ENCODE results near the gene IL25. TPM values are rescaled to one million over a fixed set of nuclear protein-coding genes. Genes with fewer than 3 reads are reported as not detected.

IL25 gene
- total RNA-seq, 2 donors from 2014 or later: not detected

DNA sequence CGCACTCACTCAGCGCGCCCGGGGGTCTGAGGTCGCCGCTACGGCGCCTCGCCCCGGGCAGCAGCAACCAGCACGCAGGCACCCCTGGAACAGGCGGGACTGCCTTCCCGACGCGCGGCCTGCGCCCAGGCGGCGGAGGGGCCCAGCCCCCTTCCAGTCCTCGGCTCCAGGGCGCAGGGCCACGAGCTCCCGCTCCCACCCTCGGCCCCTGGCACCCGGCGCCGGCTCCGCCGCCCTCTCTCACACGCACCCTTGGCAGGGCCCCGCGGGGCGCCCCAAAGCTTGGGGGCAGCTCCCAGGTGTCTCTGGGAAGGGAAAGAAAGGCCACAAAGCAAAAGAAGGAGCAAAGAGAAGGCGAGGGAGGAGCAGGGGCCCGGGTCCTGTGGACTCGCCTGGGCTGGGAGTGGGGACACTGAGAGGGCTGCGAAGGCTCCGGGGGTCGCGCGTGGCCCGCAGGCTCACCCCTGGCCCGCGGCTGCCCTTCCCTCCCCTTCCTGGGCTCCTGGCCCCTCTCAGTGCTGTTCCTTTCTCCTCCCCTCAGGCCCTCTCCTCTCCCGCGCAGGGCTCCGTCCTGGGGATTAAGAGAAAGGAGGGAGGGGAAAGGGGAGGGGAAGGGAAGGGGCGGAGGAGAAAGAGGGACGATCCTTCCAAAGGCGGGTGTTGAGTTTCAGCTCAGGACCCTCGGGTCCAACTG is 6.7 kb upstream of the IL25 start:
- DNase-seq: no peak
- ATAC-seq: peak; percentile 77 to 83
- intact Hi-C loops (cut with DNase I): no loop called here

DNA sequence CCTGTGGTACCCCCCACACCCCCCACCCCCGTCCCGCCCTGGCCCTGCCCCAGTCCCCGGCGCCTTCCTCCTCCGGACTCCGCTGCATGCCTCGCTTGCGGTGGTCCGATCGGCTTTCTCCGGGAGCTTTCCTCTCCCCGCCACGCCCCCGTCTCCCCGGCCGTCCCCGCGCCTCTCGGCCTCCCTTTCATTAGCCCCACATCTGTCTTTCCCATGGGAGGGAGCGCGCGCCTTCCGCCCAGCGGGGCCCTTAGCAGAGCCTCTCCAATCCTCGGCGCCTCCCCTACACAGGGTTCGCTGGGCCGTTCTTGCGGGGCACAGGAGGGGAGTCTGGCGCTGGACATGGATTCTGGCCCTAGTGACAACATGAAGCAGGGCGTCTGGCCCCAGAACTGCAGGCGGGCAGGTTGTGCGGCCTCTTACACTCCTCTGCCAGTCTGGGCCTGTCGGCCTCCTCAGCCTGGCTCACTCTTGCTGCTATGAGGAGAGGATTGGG is 6.1 kb upstream of the IL25 start:
- ATAC-seq (peak; percentile 64 to 70), DNase-seq (peak; percentile 62)
- intact Hi-C loops (cut with DNase I): no loop called here

- intact Hi-C loops (cut with DNase I): no loop called here
- DNase-seq (no peak), ATAC-seq (no peak)
Measured at GRCh38 chr14:23370221-23370620, 2.4 kb upstream of the IL25 start.

GRCh38 chr14:23371865-23372264 is 744 bp upstream of the IL25 start:
- no peak for DNase-seq
- intact Hi-C loops (cut with DNase I): no loop called here
- ATAC-seq: no peak

GRCh38 chr14:23373041-23373440 is 432 bp downstream of the IL25 start:
- intact Hi-C loops (cut with DNase I): no loop called here
- DNase-seq (no peak), ATAC-seq (no peak)

DNA sequence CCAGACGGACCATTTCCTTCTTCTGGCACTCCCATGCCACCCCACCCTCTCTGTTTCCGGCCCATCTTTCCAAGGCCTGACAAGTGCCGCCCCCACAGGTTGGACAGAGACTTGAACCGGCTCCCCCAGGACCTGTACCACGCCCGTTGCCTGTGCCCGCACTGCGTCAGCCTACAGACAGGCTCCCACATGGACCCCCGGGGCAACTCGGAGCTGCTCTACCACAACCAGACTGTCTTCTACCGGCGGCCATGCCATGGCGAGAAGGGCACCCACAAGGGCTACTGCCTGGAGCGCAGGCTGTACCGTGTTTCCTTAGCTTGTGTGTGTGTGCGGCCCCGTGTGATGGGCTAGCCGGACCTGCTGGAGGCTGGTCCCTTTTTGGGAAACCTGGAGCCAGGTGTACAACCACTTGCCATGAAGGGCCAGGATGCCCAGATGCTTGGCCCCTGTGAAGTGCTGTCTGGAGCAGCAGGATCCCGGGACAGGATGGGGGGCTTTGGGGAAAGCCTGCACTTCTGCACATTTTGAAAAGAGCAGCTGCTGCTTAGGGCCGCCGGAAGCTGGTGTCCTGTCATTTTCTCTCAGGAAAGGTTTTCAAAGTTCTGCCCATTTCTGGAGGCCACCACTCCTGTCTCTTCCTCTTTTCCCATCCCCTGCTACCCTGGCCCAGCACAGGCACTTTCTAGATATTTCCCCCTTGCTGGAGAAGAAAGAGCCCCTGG is 3.1 kb downstream of the IL25 start:
- DNase-seq: no peak
- intact Hi-C loops (cut with DNase I): no loop called here
- no peak for ATAC-seq

GRCh38 chr14:23376482-23377197 is 4.0 kb downstream of the IL25 start, which contains the start of gene CMTM5:
Gene CMTM5, plus strand, starts transcription at chr14:23377046. Its CDS starts 206 bp downstream, at chr14:23377252.
- intact Hi-C loops (cut with DNase I): no loop called here

GRCh38 chr14:23377198-23377550 is 4.6 kb downstream of the IL25 start:
- DNase-seq: peak; percentile 37
- intact Hi-C loops (cut with DNase I): no loop called here
- ATAC-seq: no peak

More at GRCh38 chr14:23376482-23377197, 4.0 kb downstream of the IL25 start, which contains the start of gene CMTM5:
- DNase-seq (peak; percentile 51), ATAC-seq (peak; percentile 2 to 5)

DNA sequence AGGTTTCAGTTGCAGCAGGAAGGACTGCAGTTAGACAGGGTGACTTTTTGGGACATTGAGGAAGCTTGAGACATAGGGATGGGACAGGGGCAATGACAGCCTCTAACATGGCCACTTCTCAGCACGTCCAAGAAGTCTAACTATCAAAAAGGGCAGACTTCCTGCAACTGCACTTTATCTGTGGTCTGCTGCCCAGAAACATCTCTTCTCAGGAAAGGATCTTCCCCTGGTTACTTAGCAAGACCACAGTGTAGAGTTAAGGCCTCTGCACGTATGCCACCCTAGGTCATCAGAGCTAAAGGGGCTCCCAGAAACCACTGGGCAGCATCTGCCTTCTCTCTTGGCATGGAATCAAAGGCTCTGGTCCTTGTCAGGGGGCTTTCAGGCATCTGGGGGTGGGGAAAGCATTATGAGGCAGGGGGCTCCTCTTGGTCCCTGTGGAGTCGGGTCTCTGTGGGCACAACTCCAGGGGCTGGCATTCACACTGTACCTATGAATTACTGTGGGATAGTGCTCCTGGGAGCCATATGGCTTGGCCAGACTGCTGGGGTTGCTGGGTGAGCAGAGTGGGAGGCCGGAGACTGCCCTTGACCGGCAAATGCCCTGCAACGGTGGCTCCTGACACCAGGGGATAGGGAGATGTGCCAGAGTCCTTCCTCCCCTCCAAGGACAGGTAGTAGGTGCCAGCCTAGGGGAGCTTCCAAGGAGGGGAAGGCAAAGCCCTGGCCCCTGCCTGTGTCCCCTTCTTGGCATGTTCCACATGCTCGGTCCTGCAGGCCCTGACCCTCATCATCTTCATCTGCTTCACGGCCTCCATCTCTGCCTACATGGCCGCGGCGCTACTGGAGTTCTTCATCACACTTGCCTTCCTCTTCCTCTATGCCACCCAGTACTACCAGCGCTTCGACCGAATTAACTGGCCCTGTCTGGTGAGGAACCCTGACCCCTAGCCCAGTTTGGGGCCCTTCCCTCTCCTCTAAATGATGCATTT is 5.3 kb downstream of the IL25 start:
- ATAC-seq (peak; percentile 3 to 5), DNase-seq (peak; percentile 46)
- intact Hi-C loops (cut with DNase I): no loop called here

DNA sequence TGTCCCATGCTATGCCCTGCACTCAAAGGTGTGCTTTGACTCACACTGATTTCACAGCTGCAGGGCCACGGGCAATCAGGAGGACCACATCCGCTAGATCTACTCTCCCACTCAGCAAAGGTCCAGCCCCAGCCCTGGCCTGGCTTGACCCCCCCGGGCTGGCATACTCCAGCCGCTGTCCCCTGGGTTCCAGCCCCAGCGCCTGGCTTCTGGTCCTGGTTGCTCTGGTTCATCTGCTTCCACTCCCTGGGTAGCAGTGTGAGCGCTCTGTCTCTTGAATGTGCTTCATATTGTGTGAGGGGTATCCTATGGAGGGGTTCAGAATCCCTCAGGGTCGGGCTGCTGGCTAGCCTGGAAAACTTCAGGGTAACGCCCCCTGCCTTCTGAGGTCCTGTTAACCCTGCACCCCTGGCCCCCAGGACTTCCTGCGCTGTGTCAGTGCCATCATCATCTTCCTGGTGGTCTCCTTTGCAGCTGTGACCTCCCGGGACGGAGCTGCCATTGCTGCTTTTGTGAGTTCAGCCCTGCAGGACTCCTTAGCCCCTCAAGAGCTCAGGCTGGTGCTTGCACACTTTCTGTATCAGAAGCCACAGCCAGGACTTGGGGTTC is 6.1 kb downstream of the IL25 start:
- ATAC-seq (peak; percentile 10 to 12), DNase-seq (peak; percentile 58)
- intact Hi-C loops (cut with DNase I): no loop called here

DNA sequence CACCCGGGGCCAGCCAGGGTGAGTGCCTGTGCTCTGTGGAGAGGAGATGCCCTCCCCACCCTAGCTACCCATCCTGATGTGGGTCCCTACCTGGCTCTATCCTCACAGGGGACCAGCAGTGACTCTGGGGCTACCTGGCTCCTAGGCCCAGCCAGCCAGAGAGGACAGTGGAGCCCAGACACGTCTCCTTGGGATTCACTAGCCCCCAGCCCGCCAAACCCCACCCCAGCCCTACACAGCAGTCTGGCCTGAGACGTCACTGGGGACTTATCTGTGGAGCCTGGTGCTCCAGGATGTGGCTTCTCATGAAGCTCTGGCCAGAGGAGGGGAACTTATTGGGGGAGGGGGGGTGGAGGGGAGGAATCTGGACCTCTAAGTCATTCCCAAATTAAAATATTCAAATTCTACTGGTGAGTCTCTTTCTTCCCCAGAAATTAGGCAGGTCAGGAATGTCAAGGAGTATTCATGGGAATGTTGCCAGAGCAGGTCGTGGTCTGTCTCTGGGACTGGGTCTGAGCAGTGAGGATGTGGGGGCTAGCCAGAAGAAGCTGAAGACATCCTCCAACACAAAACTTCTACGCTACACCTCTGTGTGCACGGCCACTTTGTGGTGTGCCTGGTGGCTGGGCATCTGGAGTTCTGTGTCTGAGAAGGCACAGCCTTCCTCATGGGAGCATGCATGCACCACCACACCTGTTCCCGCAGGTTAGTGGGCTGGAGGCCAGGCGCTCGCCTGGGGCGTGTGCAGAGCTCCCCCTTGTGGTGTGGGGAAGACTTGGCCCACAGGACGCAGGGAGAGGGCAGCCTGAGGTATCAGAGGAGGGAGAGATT is 7.0 kb downstream of the IL25 start:
- ATAC-seq (peak; percentile 12 to 18), DNase-seq (peak; percentile 71)
- intact Hi-C loops (cut with DNase I): no loop called here

DNA sequence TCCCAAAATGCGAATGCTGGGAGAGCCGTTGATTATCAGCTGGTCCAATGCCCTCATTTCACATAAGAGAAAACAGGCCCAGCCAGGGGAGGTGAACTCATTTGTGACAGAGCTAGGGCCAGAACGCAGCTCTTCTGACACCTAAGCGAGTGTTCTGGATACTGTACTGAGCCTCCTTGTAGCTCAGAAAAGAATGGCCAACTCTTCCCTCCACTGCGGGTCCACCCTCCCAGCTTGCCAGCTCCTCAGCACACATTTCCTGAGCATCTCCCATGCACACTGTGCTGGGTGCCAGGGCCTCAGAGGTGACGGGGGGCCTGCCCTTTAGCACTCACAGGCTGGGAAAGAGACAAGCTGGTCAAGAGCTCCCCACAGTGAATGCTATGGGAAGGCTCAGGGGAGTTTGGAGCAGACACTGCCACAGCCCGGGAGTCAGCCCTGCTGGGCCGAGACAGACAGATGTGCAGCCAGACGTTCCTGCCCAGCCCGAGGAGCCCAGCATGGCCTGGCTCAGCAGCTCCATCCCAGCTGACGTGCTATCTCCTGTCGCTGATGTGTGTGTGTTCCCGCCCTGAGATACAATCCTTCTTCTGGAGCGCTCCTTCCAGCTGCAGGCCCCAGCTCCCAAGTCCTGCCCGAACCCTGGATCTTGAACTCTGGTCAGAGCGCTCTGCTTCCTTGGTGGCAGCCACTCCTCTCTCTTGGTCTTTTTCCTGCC is 7.7 kb downstream of the IL25 start:
- intact Hi-C loops (cut with DNase I): no loop called here
- ATAC-seq (peak; percentile 1 to 4), DNase-seq (no peak)

DNA sequence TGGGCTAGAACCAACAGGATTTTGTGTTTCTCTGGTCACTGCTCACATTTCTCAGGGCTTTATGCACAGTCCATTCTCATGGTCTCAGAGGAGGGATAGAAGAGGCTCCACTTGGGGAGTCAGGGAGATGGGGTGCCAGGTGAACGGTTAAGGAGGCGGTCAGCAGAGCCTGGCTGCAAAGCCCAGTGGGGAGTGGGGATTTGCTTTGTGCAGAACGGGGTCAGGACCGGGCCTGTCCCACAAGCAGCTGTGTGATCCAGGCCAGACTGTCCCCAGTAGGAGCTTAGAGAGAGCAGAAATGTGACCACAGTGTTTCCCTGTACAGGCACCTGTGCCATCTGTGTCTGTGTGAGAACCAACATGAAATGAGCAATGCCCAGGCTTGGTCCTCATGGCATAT is 8.4 kb downstream of the IL25 start:
- intact Hi-C loops (cut with DNase I): no loop called here
- ATAC-seq (no peak), DNase-seq (no peak)

GRCh38 chr14:23381871-23382270 is 9.3 kb downstream of the IL25 start:
- intact Hi-C loops (cut with DNase I): no loop called here
- no peak for DNase-seq
- no peak for ATAC-seq

GRCh38 chr14:23382276-23382675 is 9.7 kb downstream of the IL25 start:
- ATAC-seq (no peak), DNase-seq (no peak)
- intact Hi-C loops (cut with DNase I): no loop called here

DNA sequence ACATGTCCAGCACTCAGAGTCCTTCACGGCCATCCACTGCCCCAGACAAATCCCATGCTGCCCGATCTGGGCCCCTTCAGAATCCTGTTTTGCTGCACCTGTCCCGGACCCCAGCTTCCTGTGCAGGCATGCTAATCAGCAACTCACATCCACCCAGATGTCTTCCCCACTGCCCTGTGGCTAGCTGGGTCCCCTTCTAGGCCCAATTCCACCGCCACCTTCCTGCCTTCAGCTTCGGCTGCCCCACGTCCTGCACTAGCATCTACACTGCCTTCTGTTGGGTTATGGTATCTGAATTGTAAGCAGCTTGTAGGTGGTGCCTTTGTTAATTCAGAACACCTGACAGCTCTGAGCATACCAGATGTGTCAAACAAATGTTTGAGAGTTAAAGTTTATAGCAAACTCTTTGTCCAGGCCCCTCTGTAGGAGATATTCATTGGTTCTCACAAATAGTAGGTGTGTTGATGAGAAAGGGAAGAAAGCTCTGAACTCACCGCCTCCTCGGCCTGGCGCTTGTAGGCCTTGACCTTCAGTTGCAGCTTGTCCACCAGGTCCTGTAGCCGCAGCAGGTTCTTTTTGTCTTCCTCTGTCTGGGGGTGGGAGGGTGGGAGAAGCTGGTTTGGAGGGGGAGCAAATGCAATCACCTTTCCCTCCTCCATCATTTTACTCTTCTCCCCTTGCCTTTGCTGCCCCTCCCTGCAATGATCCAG is 10.3 kb downstream of the IL25 start:
- intact Hi-C loops (cut with DNase I): no loop called here
- ATAC-seq (no peak), DNase-seq (no peak)
